GM12878 (cell line): ENCODE measurements around the gene ANKRD28. TPM values are rescaled to one million over a fixed set of nuclear protein-coding genes. Genes with fewer than 3 reads are reported as not detected.
A peak's percentile ranks its signal among the peaks of the same experiment; 100 is the strongest.

Experiments
- ATAC-seq: fragments of 200-7000 bp; cut with Tn5 transposase; 3 replicates; pipeline ENCODE4 v1.9.1; 2020; ENCODE audit warnings: mild to moderate bottlenecking, moderate library complexity
- BruUV-seq: library from RNA; stranded (reverse); fragments of 400-500 nt; replicated peaks from 2 replicates; lab custom pipeline; 2021; lab: Mats Ljungman, UMichigan
- CTCF ChIA-PET: fragments of 300-600 bp; sonication (Branson Sonifier 250); formaldehyde crosslinking; extraction: SDS; loops from one replicate; lab custom pipeline; 2021; ENCODE audit warnings: inconsistent platforms; lab: Yijun Ruan, JAX
- POLR2A ChIA-PET: fragments of 350-600 bp; formaldehyde crosslinking; extraction: SDS; loops from one replicate; lab custom pipeline; 2021; ENCODE audit warnings: inconsistent platforms; lab: Charles Lee
- RAD21 ChIA-PET: fragments of 300-600 bp; sonication (Branson Sonifier 250); formaldehyde crosslinking; loops from one replicate; lab custom pipeline; 2023; ENCODE audit warnings: antibody characterized with exemption; ENCODE audit not compliant: unreplicated experiment; lab: Charles Lee
- SMC1A ChIA-PET: fragments of 300-600 bp; sonication (Branson Sonifier 250); formaldehyde crosslinking; loops from one replicate; lab custom pipeline; 2023; ENCODE audit not compliant: unreplicated experiment, uncharacterized antibody; lab: Charles Lee
- DNase-seq: peaks from one replicate; pipeline ENCODE4 v3.0.0-alpha.2; 2011; ENCODE audit warnings: low read depth, low spot score
- FAIRE-seq: peaks from 3 replicates; lab custom pipeline; 2011; peaks lifted over from hg19 to GRCh38; lab: Jason Lieb, UNC
- H2AFZ ChIP-seq: 2 replicates; pipeline ENCODE4 v1.6.0; 2011; ENCODE audit warnings: low read depth, low read length, control low read depth; ENCODE audit not compliant: control insufficient read depth
- H3K27ac ChIP-seq: 2 replicates; pipeline ENCODE4 v1.5.1; 2011; ENCODE audit warnings: control low read depth; ENCODE audit not compliant: control insufficient read depth, insufficient read depth
- H3K27me3 ChIP-seq, 2 experiments: replicated peaks in 1 of 2; 2 replicates each; pipeline versions ENCODE4 v1.6.0 to v1.6.1; 2011; ENCODE audit warnings: low read length in 1 of 2; ENCODE audit not compliant: control insufficient read depth in 2 of 2, insufficient read depth in 2 of 2
- H3K36me3 ChIP-seq, 2 experiments: 2 replicates each; pipeline ENCODE4 v1.5.1; 2011; ENCODE audit warnings: low read length in 1 of 2; ENCODE audit not compliant: control insufficient read depth in 2 of 2, insufficient read depth in 2 of 2
- H3K4me1 ChIP-seq: 2 replicates; pipeline ENCODE4 v1.6.1; 2011; ENCODE audit warnings: mild to moderate bottlenecking, low read length, moderate library complexity, mixed read lengths; ENCODE audit not compliant: control insufficient read depth, insufficient read depth
- H3K4me2 ChIP-seq: 2 replicates; pipeline ENCODE4 v1.6.0; 2011; ENCODE audit warnings: control low read depth; ENCODE audit not compliant: control insufficient read depth, insufficient read depth
- H3K4me3 ChIP-seq: fragments of 200-600 bp; sonication (generic); 2 replicates; pipeline ENCODE4 v1.5.1; 2016
- H3K79me2 ChIP-seq: 2 replicates; pipeline ENCODE4 v1.6.0; 2011; ENCODE audit warnings: low read length; ENCODE audit not compliant: control insufficient read depth, insufficient read depth
- H3K9ac ChIP-seq: 2 replicates; pipeline ENCODE4 v1.8.0; 2011; ENCODE audit warnings: low read length, control low read depth, mixed read lengths; ENCODE audit not compliant: control insufficient read depth, insufficient read depth
- H3K9me3 ChIP-seq: replicated peaks from 3 replicates; pipeline ENCODE4 v1.5.1; 2011; ENCODE audit warnings: mild to moderate bottlenecking, low read length; ENCODE audit not compliant: control insufficient read depth, insufficient read depth
- H4K20me1 ChIP-seq: 2 replicates; pipeline ENCODE4 v1.6.0; 2011; ENCODE audit not compliant: control insufficient read depth, insufficient read depth
- MEF2B ChIP-seq: fragments of 450-650 bp; IDR thresholded peaks from 2 replicates; pipeline ENCODE4 v1.6.1; 2018; ENCODE audit warnings: mild to moderate bottlenecking, moderate library complexity; ENCODE audit not compliant: partially characterized antibody, poor library complexity, severe bottlenecking
- MXI1 ChIP-seq: fragments of 150-350 bp; IDR thresholded peaks from 2 replicates; pipeline ENCODE4 v1.6.1; 2011; ENCODE audit warnings: low read depth, mild to moderate bottlenecking, inconsistent platforms, low read length, improper control_type of control experiment
- NFYB ChIP-seq: IDR thresholded peaks from 2 replicates; pipeline ENCODE4 v1.6.1; 2011; ENCODE audit warnings: low read depth, mild to moderate bottlenecking, low read length, improper control_type of control experiment, moderate library complexity; ENCODE audit not compliant: insufficient read depth
- SMAD1 ChIP-seq: fragments of 450-650 bp; IDR thresholded peaks from 2 replicates; pipeline ENCODE4 v1.6.1; 2018; ENCODE audit warnings: mild to moderate bottlenecking, low read depth; ENCODE audit not compliant: partially characterized antibody
- SREBF2 ChIP-seq: IDR thresholded peaks from 2 replicates; pipeline ENCODE4 v1.6.1; 2012; ENCODE audit warnings: mild to moderate bottlenecking, low read length
- ZNF622 ChIP-seq: fragments of 450-650 bp; IDR thresholded peaks from 2 replicates; pipeline ENCODE4 v1.6.1; 2017; ENCODE audit warnings: mild to moderate bottlenecking, inconsistent platforms
- WGBS: methylation state at CpG from one replicate; pipeline ENCODE4 v1.1.6; 2016; ENCODE audit warnings: low lambda C conversion rate; ENCODE audit not compliant: insufficient replicate concordance, insufficient coverage; ENCODE audit errors: missing lambda C conversion rate; 5-methylcytosine and 5-hydroxymethylcytosine counted together
- in situ Hi-C: fragments of 300-500 bp; cut with MboI; formaldehyde crosslinking; loops from 9 replicates; pipeline ENCODE4 v1.14.3; 2018; ENCODE audit warnings: mixed read lengths
- intact Hi-C: fragments of 100-400 bp; cut with micrococcal nuclease; formaldehyde crosslinking; loops from one replicate; pipeline ENCODE4 v1.14.2; 2022; ENCODE audit not compliant: unreplicated experiment
- polyA plus RNA-seq, 11 experiments: library from polyadenylated mRNA; depleted of rRNA in 4 of 11; unstranded in 6 of 11; stranded (reverse) in 5 of 11; fragments of >200 nt; fragmentation: Nextera tagmentation in 4 of 11; fragmentation: Illumina TruSeq in 1 of 11; extraction: Ambion mirVana in 4 of 11; extraction: Trizol in 1 of 11; gene quantifications; 1 replicate in 1 of 11; 2 replicates in 10 of 11; pipeline versions ENCODE4 v1.2.1 to v1.2.3, GENCODE V29; 2011 to 2016; ENCODE audit warnings: inconsistent platforms in 2 of 11, missing spikeins in 2 of 11, low read depth in 1 of 11
- total RNA-seq, 4 experiments: library from RNA; depleted of rRNA in 3 of 4; stranded (reverse); fragments of >200 nt in 3 of 4; fragmentation: Illumina TruSeq in 1 of 4; extraction: Trizol in 1 of 4; gene quantifications; 2 replicates each; pipeline versions ENCODE4 v1.2.1 to v1.2.3, GENCODE V29; 2013 to 2021
- TF ChIP-seq, protein P1 (sequence below): fragments of 450-650 bp; IDR thresholded peaks from 2 replicates; pipeline ENCODE4 v1.6.1; 2016; ENCODE audit warnings: mild to moderate bottlenecking
- TF ChIP-seq, protein P2 (sequence below): IDR thresholded peaks from 2 replicates; pipeline ENCODE4 v1.6.1; 2012; ENCODE audit warnings: low read depth, low read length, improper control_type of control experiment

ANKRD28 gene
- total and polyA plus RNA-seq, 10 of the 15 experiments (the other 5 are each of a cell fraction or from before 2014, with no cell fraction given), result 11.2 to 105 (median 38.3) TPM

GRCh38 chr3:15631426-15632211 is 166.2 kb downstream of the ANKRD28 start:
- intact Hi-C loops, result loop anchor here (5.0 to 10.0 kb wide), 2 partner anchors 36 to 543 kb away; partner anchors contain the start of gene GALNT15
- ATAC-seq, result no peak
- Histone ChIP-seq H3K4me1 (peaks cover 18% of the 10 kb centered on the region), H2AFZ (no peak overlapping the region), H4K20me1 (no peaks in the 10 kb centered on the region), H3K27me3 (no peaks in the 10 kb centered on the region), H3K9ac (no peak overlapping the region), H3K36me3 (no peaks in the 10 kb centered on the region), H3K27ac (no peak overlapping the region), H3K4me2 (no peak overlapping the region), H3K79me2 (no peaks in the 10 kb centered on the region), H3K9me3 (no peaks in the 10 kb centered on the region), H3K4me3 (no peak overlapping the region)
- WGBS, result 82% methylated on average over 12 of the region's 12 CpGs
- FAIRE-seq, result no peak
- ChIA-PET RAD21 (interaction anchor here (0.7 to 8.2 kb wide), 16 partner anchors 15 to 426 kb away, joined by 3 to 248 read pairs (median 12); partner anchors contain the start of genes ANKRD28, BTD, CAPN7 and HACL1), SMC1A (interaction anchor here (0.6 to 14.5 kb wide), 22 partner anchors 12 to 229 kb away, joined by 3 to 362 read pairs (median 8); partner anchors contain the start of genes ANKRD28, BTD and HACL1), CTCF (interaction anchor here (0.5 to 7.5 kb wide), 16 partner anchors 25 to 617 kb away, joined by 3 to 288 read pairs (median 4); no protein-coding TSS in a partner anchor), POLR2A (interaction anchor here (1.5 to 2.8 kb wide), 6 partner anchors 134 to 181 kb away, joined by 3 to 12 read pairs (median 10); partner anchors contain the start of gene ANKRD28)
- no peak for DNase-seq
- TF ChIP-seq, protein P1, sequence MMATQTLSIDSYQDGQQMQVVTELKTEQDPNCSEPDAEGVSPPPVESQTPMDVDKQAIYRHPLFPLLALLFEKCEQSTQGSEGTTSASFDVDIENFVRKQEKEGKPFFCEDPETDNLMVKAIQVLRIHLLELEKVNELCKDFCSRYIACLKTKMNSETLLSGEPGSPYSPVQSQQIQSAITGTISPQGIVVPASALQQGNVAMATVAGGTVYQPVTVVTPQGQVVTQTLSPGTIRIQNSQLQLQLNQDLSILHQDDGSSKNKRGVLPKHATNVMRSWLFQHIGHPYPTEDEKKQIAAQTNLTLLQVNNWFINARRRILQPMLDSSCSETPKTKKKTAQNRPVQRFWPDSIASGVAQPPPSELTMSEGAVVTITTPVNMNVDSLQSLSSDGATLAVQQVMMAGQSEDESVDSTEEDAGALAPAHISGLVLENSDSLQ, result peak; percentile 37; the same call in 1 of the 2 replicates
- TF ChIP-seq MEF2B (peak; percentile 14), NFYB (peak; percentile 38; the same call in 1 of the 2 replicates), SMAD1 (no peak), MXI1 (no peak), ZNF622 (no peak), SREBF2 (no peak)
- TF ChIP-seq, protein P2, sequence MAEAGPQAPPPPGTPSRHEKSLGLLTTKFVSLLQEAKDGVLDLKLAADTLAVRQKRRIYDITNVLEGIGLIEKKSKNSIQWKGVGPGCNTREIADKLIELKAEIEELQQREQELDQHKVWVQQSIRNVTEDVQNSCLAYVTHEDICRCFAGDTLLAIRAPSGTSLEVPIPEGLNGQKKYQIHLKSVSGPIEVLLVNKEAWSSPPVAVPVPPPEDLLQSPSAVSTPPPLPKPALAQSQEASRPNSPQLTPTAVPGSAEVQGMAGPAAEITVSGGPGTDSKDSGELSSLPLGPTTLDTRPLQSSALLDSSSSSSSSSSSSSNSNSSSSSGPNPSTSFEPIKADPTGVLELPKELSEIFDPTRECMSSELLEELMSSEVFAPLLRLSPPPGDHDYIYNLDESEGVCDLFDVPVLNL, result no peak
- BruUV-seq, result no TSS peak
- in situ Hi-C loops, result no loop called here
